Adrenal gland (tissue), 5 donors: ENCODE results near the gene SUMO2.

Experiments
- CTCF ChIP-seq, 6 experiments: fragments of 450-650 bp in 4 of 6; fragments of 200-600 bp in 2 of 6; sonication (generic) in 1 of 6; IDR thresholded peaks; 1 replicate in 5 of 6; 2 replicates in 1 of 6; pipeline versions ENCODE4 v1.5.1 to v1.8.0; 2016 to 2021; ENCODE audit warnings: antibody characterized with exemption in 6 of 6, mild to moderate bottlenecking in 2 of 6, moderate library complexity in 1 of 6
- POLR2A ChIP-seq, 2 donors: fragments of 450-650 bp; IDR thresholded peaks; one replicate each; pipeline ENCODE4 v1.6.1; 2017; ENCODE audit warnings: antibody characterized with exemption in 2 of 2, mild to moderate bottlenecking in 2 of 2, moderate library complexity in 1 of 2
- donor health status: DM: no; HTN: no; CAD: no.

- TF ChIP-seq CTCF (IDR thresholded peaks at IDR 0.05) = no peak
- no peak for TF ChIP-seq POLR2A (IDR thresholded peaks at IDR 0.05)
Observed at GRCh38 chr17:75142236-75142971, 40.4 kb downstream of the SUMO2 start.
